ENCODE data around the gene SFTPA2. TPM values are rescaled to one million over a fixed set of nuclear protein-coding genes. Genes with fewer than 3 reads are reported as not detected.
A peak's percentile ranks its signal among the peaks of the same experiment; 100 is the strongest.
"Not testable (repeated sequence)": the region's sequence is repeated elsewhere in the genome, so short reads cannot be mapped to it uniquely, and the experiment has no call there.

Gene SFTPA2
- total and polyA plus RNA-seq, 2 experiments from 2014 or later, result not detected

GRCh38 chr10:79563426-79563825 lies 3.2 kb upstream of the SFTPA2 start:
- Histone ChIP-seq H3K27ac (no peak overlapping the region), H3K4me2 (ENCODE audit: unreplicated experiment) (no peak overlapping the region), H3K4me3 (no peak overlapping the region), H3K9me2 (ENCODE audit: insufficient read depth) (no peaks in the 10 kb centered on the region), H3K79me2 (ENCODE audit: insufficient read depth) (no peaks in the 10 kb centered on the region), H4K20me1 (ENCODE audit: insufficient read depth) (no peaks in the 10 kb centered on the region), H3K9ac (no peak overlapping the region), H3K9me3 (ENCODE audit: low read depth) (no peaks in the 10 kb centered on the region), H3K4me1 (ENCODE audit: insufficient read depth) (no peaks in the 10 kb centered on the region), H2AFZ (no peak overlapping the region), H3K27me3 (replicated peaks; ENCODE audit: insufficient read depth) (peaks cover 48% of the 10 kb centered on the region), H3K36me3 (ENCODE audit: low read depth) (no peaks in the 10 kb centered on the region), H3F3A (ENCODE audit: insufficient read depth) (no peaks in the 10 kb centered on the region)
- in situ Hi-C loops (cut with MboI), result loop anchor here (10.0 to 25.0 kb wide), 2 partner anchors 361 to 699 kb away; no protein-coding TSS in a partner anchor
- no peak for DNase-seq
- WGBS, 2 experiments (ENCODE audit: low coverage in 1 of 2, low lambda C conversion rate in 2 of 2, missing lambda C conversion rate in 2 of 2), result 41 to 43% methylated on average over 4 of the region's 4 CpGs
- TF ChIP-seq EZH2phosphoT487 (IDR thresholded peaks at IDR 0.05; ENCODE audit: insufficient read depth, low read depth) (no peak), EZH2 (IDR thresholded peaks at IDR 0.05; ENCODE audit: insufficient read depth, poor library complexity, severe bottlenecking) (no peak)

GRCh38 chr10:79562135-79562756 lies 2.0 kb upstream of the SFTPA2 start:
- no peaks in the 10 kb centered on the region for H3K79me2 ChIP-seq (ENCODE audit: insufficient read depth)
- H3K4me1 ChIP-seq (ENCODE audit: insufficient read depth), result no peaks in the 10 kb centered on the region
- H3K9me3 ChIP-seq (ENCODE audit: low read depth), result no peaks in the 10 kb centered on the region
- in situ Hi-C loops (cut with MboI), result loop anchor here (10.0 to 25.0 kb wide), 2 partner anchors 363 to 700 kb away; no protein-coding TSS in a partner anchor
- peaks cover 38% of the 10 kb centered on the region for H3K27me3 ChIP-seq (replicated peaks; ENCODE audit: insufficient read depth)
- 8 to 9% methylated on average over 17 of the region's 17 CpGs for WGBS, 2 experiments (ENCODE audit: low coverage in 1 of 2, low lambda C conversion rate in 2 of 2, missing lambda C conversion rate in 2 of 2)
- H3K4me3 ChIP-seq, result no peak overlapping the region
- H3K27ac ChIP-seq, result no peak overlapping the region
- no peaks in the 10 kb centered on the region for H3K9me2 ChIP-seq (ENCODE audit: insufficient read depth)
- H3K9ac ChIP-seq, result no peak overlapping the region
- TF ChIP-seq EZH2phosphoT487 (IDR thresholded peaks at IDR 0.05; ENCODE audit: insufficient read depth, low read depth), result no peak
- TF ChIP-seq EZH2 (IDR thresholded peaks at IDR 0.05; ENCODE audit: insufficient read depth, poor library complexity, severe bottlenecking), result no peak
- no peaks in the 10 kb centered on the region for H4K20me1 ChIP-seq (ENCODE audit: insufficient read depth)
- H3K36me3 ChIP-seq (ENCODE audit: low read depth), result no peaks in the 10 kb centered on the region
- H3F3A ChIP-seq (ENCODE audit: insufficient read depth), result no peaks in the 10 kb centered on the region
- H2AFZ ChIP-seq, result no peak overlapping the region
- DNase-seq, result peak; percentile 74
- no peak overlapping the region for H3K4me2 ChIP-seq (ENCODE audit: unreplicated experiment)

GRCh38 chr10:79561257-79561656 lies 1.1 kb upstream of the SFTPA2 start:
- Histone ChIP-seq H3K36me3 (ENCODE audit: low read depth) (no peaks in the 10 kb centered on the region), H2AFZ (no peak overlapping the region), H4K20me1 (ENCODE audit: insufficient read depth) (no peaks in the 10 kb centered on the region), H3K9me3 (ENCODE audit: low read depth) (no peaks in the 10 kb centered on the region), H3K27me3 (replicated peaks; ENCODE audit: insufficient read depth) (peaks cover 33% of the 10 kb centered on the region), H3K4me3 (no peak overlapping the region), H3K27ac (no peak overlapping the region), H3K79me2 (ENCODE audit: insufficient read depth) (no peaks in the 10 kb centered on the region), H3K9ac (no peak overlapping the region), H3K9me2 (ENCODE audit: insufficient read depth) (no peaks in the 10 kb centered on the region), H3F3A (ENCODE audit: insufficient read depth) (no peaks in the 10 kb centered on the region), H3K4me1 (ENCODE audit: insufficient read depth) (no peaks in the 10 kb centered on the region), H3K4me2 (ENCODE audit: unreplicated experiment) (no peak overlapping the region)
- in situ Hi-C loops (cut with MboI), result loop anchor here (10.0 to 25.0 kb wide), 2 partner anchors 364 to 701 kb away; no protein-coding TSS in a partner anchor
- WGBS, 2 experiments (ENCODE audit: low coverage in 1 of 2, low lambda C conversion rate in 2 of 2, missing lambda C conversion rate in 2 of 2), result 44 to 52% methylated on average over 3 of the region's 3 CpGs
- no peak for DNase-seq
- TF ChIP-seq EZH2phosphoT487 (IDR thresholded peaks at IDR 0.05; ENCODE audit: insufficient read depth, low read depth) (no peak), EZH2 (IDR thresholded peaks at IDR 0.05; ENCODE audit: insufficient read depth, poor library complexity, severe bottlenecking) (no peak)

GRCh38 chr10:79559726-79560125 lies 481 bp downstream of the SFTPA2 start:
- Histone ChIP-seq H3K36me3 (ENCODE audit: low read depth) (no peaks in the 10 kb centered on the region), H3K4me1 (ENCODE audit: insufficient read depth) (no peaks in the 10 kb centered on the region), H3K9me2 (ENCODE audit: insufficient read depth) (no peaks in the 10 kb centered on the region), H3F3A (ENCODE audit: insufficient read depth) (no peaks in the 10 kb centered on the region), H3K9me3 (ENCODE audit: low read depth) (no peaks in the 10 kb centered on the region), H3K4me2 (ENCODE audit: unreplicated experiment) (no peak overlapping the region), H3K79me2 (ENCODE audit: insufficient read depth) (no peaks in the 10 kb centered on the region), H3K27ac (no peak overlapping the region), H3K9ac (no peak overlapping the region), H2AFZ (no peak overlapping the region), H3K27me3 (replicated peaks; ENCODE audit: insufficient read depth) (peaks cover 19% of the 10 kb centered on the region), H4K20me1 (ENCODE audit: insufficient read depth) (no peaks in the 10 kb centered on the region), H3K4me3 (no peak overlapping the region)
- peak; percentile 70 for DNase-seq
- TF ChIP-seq EZH2 (IDR thresholded peaks at IDR 0.05; ENCODE audit: insufficient read depth, poor library complexity, severe bottlenecking), result no peak
- no peak for TF ChIP-seq EZH2phosphoT487 (IDR thresholded peaks at IDR 0.05; ENCODE audit: insufficient read depth, low read depth)
- 27 to 38% methylated on average over 2 of the region's 2 CpGs for WGBS, 2 experiments (ENCODE audit: low coverage in 1 of 2, low lambda C conversion rate in 2 of 2, missing lambda C conversion rate in 2 of 2)
- in situ Hi-C loops (cut with MboI), result loop anchor here (10.0 to 25.0 kb wide), 2 partner anchors 365 to 703 kb away; no protein-coding TSS in a partner anchor

GRCh38 chr10:79556961-79557360 lies 3.2 kb downstream of the SFTPA2 start:
- peaks cover 12% of the 10 kb centered on the region for H3K27me3 ChIP-seq (replicated peaks; ENCODE audit: insufficient read depth)
- not testable (repeated sequence) for H3K79me2 ChIP-seq (ENCODE audit: insufficient read depth); H3K9me3 ChIP-seq (ENCODE audit: low read depth); H3F3A ChIP-seq (ENCODE audit: insufficient read depth); H3K4me3 ChIP-seq; H3K4me2 ChIP-seq (ENCODE audit: unreplicated experiment); H3K9me2 ChIP-seq (ENCODE audit: insufficient read depth); H2AFZ ChIP-seq; H3K9ac ChIP-seq; H4K20me1 ChIP-seq (ENCODE audit: insufficient read depth); H3K36me3 ChIP-seq (ENCODE audit: low read depth); DNase-seq; H3K27ac ChIP-seq; H3K4me1 ChIP-seq (ENCODE audit: insufficient read depth)
- 75 to 83% methylated on average over 2 to 3 of the region's 3 CpGs for WGBS, 2 experiments (ENCODE audit: low coverage in 1 of 2, low lambda C conversion rate in 2 of 2, missing lambda C conversion rate in 2 of 2)
- in situ Hi-C loops (cut with MboI), result loop anchor here (25.0 kb wide), 1 partner anchor 705 kb away; no protein-coding TSS in a partner anchor
